Esophagus (tissue), 2 donors: ENCODE data around the gene NKX1-2. TPM values are rescaled to one million over a fixed set of nuclear protein-coding genes. Genes with fewer than 3 reads are reported as not detected.

ENCODE experiments used
- H3K27ac ChIP-seq, 2 donors: one replicate each; pipeline ENCODE4 v1.5.1; 2013; ENCODE audit warnings: low read depth in 2 of 2, mild to moderate bottlenecking in 2 of 2, inconsistent platforms in 1 of 2, low read length in 1 of 2, moderate library complexity in 1 of 2
- H3K27me3 ChIP-seq, 2 donors: one replicate each; pipeline ENCODE4 v1.6.1; 2013; ENCODE audit warnings: low read length in 2 of 2, control low read depth in 1 of 2, mild to moderate bottlenecking in 1 of 2; ENCODE audit not compliant: insufficient read depth in 2 of 2, control insufficient read depth in 1 of 2
- H3K36me3 ChIP-seq, 2 donors: one replicate each; pipeline ENCODE4 v1.6.1; 2013; ENCODE audit warnings: low read length in 1 of 2; ENCODE audit not compliant: control insufficient read depth in 2 of 2, insufficient read depth in 2 of 2
- H3K4me1 ChIP-seq, 2 donors: one replicate each; pipeline ENCODE4 v1.6.1; 2013; ENCODE audit warnings: low read length in 1 of 2; ENCODE audit not compliant: control insufficient read depth in 2 of 2, insufficient read depth in 2 of 2
- H3K4me3 ChIP-seq, 2 donors: one replicate each; pipeline ENCODE4 v1.5.1; 2013; ENCODE audit warnings: low read length in 2 of 2, mild to moderate bottlenecking in 2 of 2, low read depth in 1 of 2, moderate library complexity in 1 of 2
- H3K9me3 ChIP-seq, 2 donors: one replicate each; pipeline ENCODE4 v1.6.1; 2013; ENCODE audit warnings: mild to moderate bottlenecking in 2 of 2, low read depth in 1 of 2, low read length in 1 of 2, moderate library complexity in 1 of 2; ENCODE audit not compliant: control insufficient read depth in 2 of 2, insufficient read depth in 1 of 2
- WGBS, 2 donors: extraction: QIAGEN DNeasy Blood & Tissue Kit; methylation state at CpG; one replicate each; pipeline ENCODE4 v1.1.7; 2013; 5-methylcytosine and 5-hydroxymethylcytosine counted together
- polyA plus RNA-seq, 2 donors: library from polyadenylated mRNA; stranded (reverse); fragments of 200-250 nt; gene quantifications; one replicate each; pipeline ENCODE4 v1.2.3, GENCODE V29; 2013
- donor health status: healthy with polysubstance abuse.
- donor health status: Bipolar disorder and iron deficiency.

NKX1-2 gene
- polyA plus RNA-seq, 2 donors: 0.33 to 0.35 TPM

- H3K4me3 ChIP-seq: no peak overlapping the region
- H3K27me3 ChIP-seq: peaks cover 0 to 5% of the 10 kb centered on the region in 2 donors
- H3K36me3 ChIP-seq: no peaks in the 10 kb centered on the region
- no peak overlapping the region for H3K27ac ChIP-seq
- WGBS, 2 donors: 88 to 91% methylated on average over 4 of the region's 4 CpGs
- H3K9me3 ChIP-seq: no peaks in the 10 kb centered on the region
- peaks cover 0 to 6% of the 10 kb centered on the region in 2 donors for H3K4me1 ChIP-seq
These were observed 8.6 kb upstream of the NKX1-2 start for GRCh38 chr10:124458473-124458872.

DNA sequence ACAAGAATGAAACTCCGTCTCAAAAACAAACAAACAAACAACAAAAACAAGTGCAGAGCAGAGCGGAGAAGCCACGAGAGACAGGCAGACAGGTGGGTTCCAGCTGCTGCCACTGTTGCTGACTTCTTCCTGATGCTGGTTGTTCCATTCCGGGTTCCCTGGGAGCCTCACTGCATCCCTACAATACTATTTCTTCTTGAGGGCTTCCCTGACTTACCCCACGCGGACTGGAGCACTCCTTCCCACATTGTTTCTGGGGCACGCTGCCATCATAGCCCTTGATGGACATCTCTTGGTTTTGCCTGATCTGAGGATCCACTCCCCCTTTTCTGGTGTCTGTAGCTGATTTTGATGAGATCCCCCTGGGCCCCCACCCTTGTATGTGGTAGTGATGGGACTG, 5.6 kb upstream of the NKX1-2 start:
- Histone ChIP-seq H3K9me3 (no peaks in the 10 kb centered on the region), H3K4me1 (peaks cover 0 to 3% of the 10 kb centered on the region in 2 donors), H3K27ac (no peak overlapping the region), H3K27me3 (peaks cover 0 to 5% of the 10 kb centered on the region in 2 donors), H3K36me3 (no peaks in the 10 kb centered on the region), H3K4me3 (no peak overlapping the region)
- WGBS, 2 donors: 69 to 71% methylated on average over 7 of the region's 7 CpGs

DNA sequence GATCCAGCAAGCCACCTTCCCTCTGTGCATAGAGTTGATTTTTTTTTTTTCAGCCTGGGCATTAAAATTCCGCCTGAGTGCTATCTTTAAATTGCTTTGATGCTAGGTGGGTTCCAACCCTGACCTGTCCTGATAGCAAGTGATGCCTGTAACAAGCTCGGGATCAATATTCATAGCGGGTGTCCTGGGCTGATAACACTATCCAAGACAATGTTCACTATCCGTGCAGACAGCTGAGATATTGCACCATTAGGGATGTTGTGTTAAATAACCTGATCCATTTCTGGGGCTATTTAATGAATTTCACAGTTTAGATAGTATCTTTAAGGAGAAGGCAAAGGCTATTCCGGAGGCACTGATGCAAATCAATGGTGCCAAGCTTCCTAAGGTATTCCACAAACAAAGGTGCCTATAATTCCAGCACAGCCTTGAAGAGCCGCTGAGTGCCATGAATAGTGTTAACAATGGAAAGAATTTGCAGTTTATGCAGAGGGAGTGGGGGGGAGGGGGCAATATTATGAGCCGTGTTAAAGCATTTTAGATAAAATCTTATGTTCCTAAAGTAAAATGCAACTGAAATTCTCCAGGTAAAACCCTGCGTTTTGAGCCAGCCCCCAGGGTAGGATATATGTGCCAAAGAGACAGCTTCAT, 4.2 kb upstream of the NKX1-2 start:
- H3K4me1 ChIP-seq: peaks cover 5 to 10% of the 10 kb centered on the region in 2 donors
- H3K27ac ChIP-seq: no peak overlapping the region
- H3K36me3 ChIP-seq: no peaks in the 10 kb centered on the region
- H3K4me3 ChIP-seq: no peak overlapping the region
- H3K9me3 ChIP-seq: no peaks in the 10 kb centered on the region
- 35 to 47% methylated on average over 8 of the region's 8 CpGs for WGBS, 2 donors
- peaks cover 0 to 10% of the 10 kb centered on the region in 2 donors for H3K27me3 ChIP-seq

DNA sequence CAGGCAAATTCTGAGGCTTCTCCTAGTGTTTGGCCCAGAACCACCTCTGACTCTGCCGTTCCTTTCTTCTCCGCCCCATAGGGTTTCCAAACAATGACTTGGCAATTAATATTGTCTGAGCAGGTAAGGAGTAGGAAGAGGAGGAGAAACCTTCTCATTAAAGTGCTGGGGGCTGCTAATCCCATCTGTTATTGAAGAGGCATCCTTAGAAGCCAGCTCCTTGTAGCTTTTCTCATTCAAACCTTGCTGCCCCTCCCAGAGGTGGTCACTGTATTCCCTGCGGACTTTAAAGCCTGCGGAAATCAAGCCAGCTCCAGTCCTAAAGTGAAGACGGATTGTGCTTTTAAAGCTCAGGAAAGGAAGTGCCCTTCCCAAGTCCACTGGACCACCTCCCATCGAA, 1.4 kb upstream of the NKX1-2 start:
- WGBS, 2 donors: 31 to 36% methylated on average over 6 of the region's 6 CpGs
- H3K9me3 ChIP-seq: no peaks in the 10 kb centered on the region
- no peaks in the 10 kb centered on the region for H3K36me3 ChIP-seq
- H3K4me1 ChIP-seq: peaks cover 9 to 16% of the 10 kb centered on the region in 2 donors
- H3K27me3 ChIP-seq: peaks cover 0 to 16% of the 10 kb centered on the region in 2 donors
- H3K27ac ChIP-seq: no peak overlapping the region
- no peak overlapping the region for H3K4me3 ChIP-seq

DNA sequence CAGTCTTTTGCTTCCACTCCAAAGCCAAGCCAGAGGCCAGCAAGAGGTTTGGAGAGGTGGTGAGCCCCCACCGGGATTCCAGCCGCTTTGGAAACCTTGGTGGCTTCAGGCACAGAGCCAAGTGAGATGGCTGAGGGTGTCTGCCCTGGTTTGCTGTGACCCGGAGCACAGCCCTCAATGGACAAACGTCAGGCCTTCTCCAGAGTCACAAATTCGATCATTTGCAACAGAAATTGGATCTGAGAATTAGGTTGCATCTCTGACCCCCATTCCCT, 885 bp upstream of the NKX1-2 start:
- Histone ChIP-seq H3K9me3 (no peaks in the 10 kb centered on the region), H3K27ac (no peak overlapping the region), H3K4me1 (peaks cover 9 to 16% of the 10 kb centered on the region in 2 donors), H3K4me3 (no peak overlapping the region), H3K27me3 (peaks cover 0 to 16% of the 10 kb centered on the region in 2 donors), H3K36me3 (no peaks in the 10 kb centered on the region)
- 29 to 32% methylated on average over 5 of the region's 5 CpGs for WGBS, 2 donors

DNA sequence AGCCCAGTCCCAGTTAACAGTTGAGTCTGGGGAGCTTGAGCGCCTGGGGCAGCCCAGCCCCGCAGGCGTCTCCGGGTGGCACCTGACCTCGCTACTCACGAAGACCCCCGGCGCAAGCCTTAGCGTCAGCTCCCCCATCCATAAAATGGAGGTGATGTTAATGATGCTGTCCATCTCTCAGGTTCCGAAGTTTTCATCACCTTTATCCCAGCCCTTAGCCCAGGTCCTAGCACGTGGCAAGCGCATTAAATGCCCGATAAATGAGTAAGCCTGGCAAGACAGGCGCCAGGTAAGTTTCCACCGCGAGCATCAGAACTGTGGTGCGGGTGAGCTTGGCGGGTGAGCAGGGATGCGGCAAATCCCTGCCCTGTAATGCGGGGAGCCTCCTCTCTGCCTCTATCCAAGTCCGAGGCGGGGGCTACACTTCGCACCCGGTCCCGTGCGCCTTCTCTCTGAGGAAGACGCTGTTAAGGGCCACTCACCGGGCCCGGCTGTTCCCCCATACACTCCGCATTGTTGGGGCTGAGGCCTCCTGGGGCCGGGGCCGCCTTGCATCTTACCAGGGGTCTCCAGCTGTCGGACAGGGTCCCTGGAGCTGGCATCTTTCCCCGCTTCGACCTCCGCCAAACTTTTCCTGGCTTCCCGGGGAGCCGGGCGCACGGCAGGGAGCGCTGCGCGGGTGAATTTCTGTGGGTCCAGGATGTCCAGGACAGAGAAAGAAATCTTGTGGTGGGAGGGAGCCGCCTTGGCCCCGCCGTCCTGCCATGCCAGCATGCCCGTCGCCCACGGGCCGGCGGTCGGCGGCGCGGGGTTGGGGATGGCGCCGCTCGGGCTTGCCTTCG, 444 bp downstream of the NKX1-2 start:
- no peaks in the 10 kb centered on the region for H3K9me3 ChIP-seq
- 2% methylated on average over 51 to 59 of the region's 59 CpGs for WGBS, 2 donors
- peaks cover 9 to 16% of the 10 kb centered on the region in 2 donors for H3K4me1 ChIP-seq
- peaks cover 0 to 15% of the 10 kb centered on the region in 2 donors for H3K27me3 ChIP-seq
- H3K4me3 ChIP-seq: peak overlapping the region; percentile 9 to 48
- no peaks in the 10 kb centered on the region for H3K36me3 ChIP-seq
- no peak overlapping the region for H3K27ac ChIP-seq

- no peak overlapping the region for H3K27ac ChIP-seq
- H3K27me3 ChIP-seq: peaks cover 0 to 11% of the 10 kb centered on the region in 2 donors
- H3K9me3 ChIP-seq: no peaks in the 10 kb centered on the region
- 9 to 22% methylated on average over 24 to 26 of the region's 26 CpGs for WGBS, 2 donors
- H3K4me3 ChIP-seq: no peak overlapping the region
- no peaks in the 10 kb centered on the region for H3K36me3 ChIP-seq
- H3K4me1 ChIP-seq: peaks cover 9 to 16% of the 10 kb centered on the region in 2 donors
These were observed 1.1 kb downstream of the NKX1-2 start for GRCh38 chr10:124448696-124449169.

DNA sequence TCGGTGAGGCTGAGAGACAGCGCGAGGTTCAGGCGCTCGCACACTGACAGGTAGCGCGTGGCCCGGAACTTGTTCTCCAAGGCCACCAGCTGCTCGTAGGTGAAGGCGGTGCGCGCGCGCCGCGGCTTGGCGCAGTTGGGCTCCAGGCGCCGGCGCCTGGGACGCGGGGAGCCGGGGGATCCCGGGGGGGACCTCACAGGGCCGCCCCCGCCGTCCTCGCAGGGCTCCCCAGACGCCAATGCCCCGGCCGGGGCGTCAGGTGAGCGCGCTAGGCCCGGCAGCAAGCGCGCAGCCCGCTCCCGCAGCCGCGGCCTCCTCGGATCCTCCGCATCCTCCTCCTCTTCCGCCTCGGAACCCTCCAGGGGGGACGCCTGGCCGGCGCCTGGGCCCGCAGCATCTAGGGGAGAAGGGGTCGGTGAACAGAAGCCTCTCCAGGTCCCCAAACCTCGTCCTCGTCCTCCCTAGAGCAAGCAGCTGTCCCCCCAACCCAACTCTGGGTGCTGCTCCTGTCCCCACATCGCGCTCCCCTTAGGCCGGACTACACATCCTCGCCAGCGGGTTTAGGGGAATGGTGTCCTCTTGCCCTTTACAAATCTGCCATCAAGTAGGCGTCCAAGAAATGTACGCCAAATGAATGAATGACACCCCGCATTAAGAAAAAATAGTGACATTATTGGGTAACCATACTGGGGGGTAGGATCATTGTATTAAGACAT, 1.9 kb downstream of the NKX1-2 start:
- Histone ChIP-seq H3K4me3 (peak overlapping the region in 1 of 2 donors; percentile 8), H3K4me1 (peaks cover 9 to 16% of the 10 kb centered on the region in 2 donors), H3K27ac (no peak overlapping the region), H3K27me3 (peaks cover 0 to 11% of the 10 kb centered on the region in 2 donors), H3K36me3 (no peaks in the 10 kb centered on the region), H3K9me3 (no peaks in the 10 kb centered on the region)
- WGBS, 2 donors: 7 to 19% methylated on average over 57 to 60 of the region's 60 CpGs

DNA sequence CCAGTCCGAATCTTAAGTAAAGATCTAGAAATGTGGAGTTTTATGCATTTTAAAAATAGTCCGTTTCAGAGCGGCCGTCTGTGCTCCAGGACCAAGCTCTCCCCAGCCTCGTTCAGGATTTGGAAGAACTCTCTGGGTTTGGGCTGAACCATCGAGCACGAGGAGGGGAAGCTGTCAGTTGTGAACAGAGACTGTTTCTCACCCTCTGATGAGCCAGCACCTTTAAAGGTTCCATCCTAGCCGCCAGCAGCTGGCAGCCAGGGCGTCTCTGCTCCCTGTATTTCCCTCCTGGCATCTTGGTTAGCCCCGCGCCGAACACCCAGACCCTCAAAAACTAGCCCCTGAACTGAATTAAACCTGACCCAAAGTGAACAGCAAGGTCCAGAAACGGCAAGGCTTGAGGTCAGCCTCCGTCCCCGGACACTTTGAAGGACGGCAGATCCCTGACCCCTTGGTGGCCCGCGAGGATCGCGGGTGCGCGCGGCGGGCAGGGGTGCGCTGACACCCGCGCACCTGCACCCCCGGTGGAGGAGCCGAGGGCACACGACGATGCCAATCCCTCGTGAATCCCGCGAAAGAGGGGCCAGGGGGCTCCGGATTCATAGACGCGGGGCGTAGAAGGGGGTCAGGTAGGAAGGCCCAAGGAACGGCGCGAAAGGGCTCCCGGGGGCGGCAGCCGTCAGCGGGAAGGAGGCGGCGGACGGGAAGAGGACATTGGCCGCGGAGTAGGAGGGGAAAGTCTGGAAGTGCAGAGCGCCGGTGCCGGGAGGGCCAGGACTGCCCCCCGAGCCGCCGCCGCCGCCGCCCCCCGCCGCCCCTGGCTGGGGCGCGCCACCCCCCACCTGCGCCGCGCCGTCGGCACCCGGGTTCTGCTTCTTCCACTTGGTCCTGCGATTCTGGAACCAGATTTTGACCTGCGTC, 2.7 kb downstream of the NKX1-2 start:
- Histone ChIP-seq H3K27me3 (peaks cover 0 to 11% of the 10 kb centered on the region in 2 donors), H3K4me3 (peak overlapping the region in 1 of 2 donors; percentile 8), H3K36me3 (no peaks in the 10 kb centered on the region), H3K27ac (no peak overlapping the region), H3K9me3 (no peaks in the 10 kb centered on the region), H3K4me1 (peaks cover 9 to 16% of the 10 kb centered on the region in 2 donors)
- 21 to 31% methylated on average over 63 to 71 of the region's 71 CpGs for WGBS, 2 donors
